CD4-positive, alpha-beta memory T cell (primary cell): ENCODE measurements around the gene UMAD1. TPM values are rescaled to one million over a fixed set of nuclear protein-coding genes. Genes with fewer than 3 reads are reported as not detected.

Experiments used
- CTCF ChIA-PET: fragments of 350-600 bp; sonication (Branson Sonifier 250); formaldehyde crosslinking; loops from one replicate; lab custom pipeline; 2021; ENCODE audit warnings: inconsistent platforms; ENCODE audit not compliant: partially characterized antibody; lab: Charles Lee
- POLR2A ChIA-PET: fragments of 350-600 bp; sonication (Branson Sonifier 250); formaldehyde crosslinking; loops from one replicate; lab custom pipeline; 2021; ENCODE audit not compliant: partially characterized antibody; lab: Charles Lee
- DNase-seq, 5 donors: peaks; one replicate each; pipeline versions ENCODE4 v3.0.0 to v3.0.0-alpha.2; 2020 to 2022; ENCODE audit warnings: mixed read lengths in 1 of 5
- H3K27ac ChIP-seq: one replicate; pipeline ENCODE4 v1.7.0; 2013; ENCODE audit warnings: low read depth, low read length
- H3K27me3 ChIP-seq: 2 replicates; pipeline ENCODE4 v1.7.0; 2013; ENCODE audit warnings: mild to moderate bottlenecking, low read length, moderate library complexity; ENCODE audit not compliant: insufficient read depth
- H3K36me3 ChIP-seq: 2 replicates; pipeline ENCODE4 v1.7.0; 2013; ENCODE audit warnings: mild to moderate bottlenecking, low read length, moderate library complexity; ENCODE audit not compliant: insufficient read depth
- H3K4me1 ChIP-seq: 2 replicates; pipeline ENCODE4 v1.7.0; 2013; ENCODE audit warnings: mild to moderate bottlenecking, low read length, moderate library complexity; ENCODE audit not compliant: insufficient read depth
- H3K4me3 ChIP-seq, 2 donors: one replicate each; pipeline ENCODE4 v1.7.0; 2013; ENCODE audit warnings: low read length in 2 of 2, mild to moderate bottlenecking in 1 of 2
- H3K9me3 ChIP-seq, 2 donors: one replicate each; pipeline ENCODE4 v1.7.0; 2013; ENCODE audit warnings: low read length in 2 of 2, control low read depth in 1 of 2; ENCODE audit not compliant: control insufficient read depth in 1 of 2
- H3K27ac Mint-ChIP-seq, 7 donors: one replicate each; pipeline ENCODE4 v1.8.0; 2020 to 2021; ENCODE audit warnings: mixed read lengths in 7 of 7, mild to moderate bottlenecking in 6 of 7, inconsistent platforms in 3 of 7, moderate library complexity in 3 of 7
- H3K27me3 Mint-ChIP-seq, 2 donors: one replicate each; pipeline ENCODE4 v1.8.0; 2020 to 2021; ENCODE audit warnings: mixed read lengths in 2 of 2
- H3K36me3 Mint-ChIP-seq, 2 donors: one replicate each; pipeline ENCODE4 v1.8.0; 2020 to 2021; ENCODE audit warnings: mixed read lengths in 2 of 2, inconsistent platforms in 1 of 2, mild to moderate bottlenecking in 1 of 2
- H3K4me1 Mint-ChIP-seq, 4 donors: one replicate each; pipeline ENCODE4 v1.8.0; 2020 to 2021; ENCODE audit warnings: mixed read lengths in 4 of 4, mild to moderate bottlenecking in 1 of 4
- H3K4me3 Mint-ChIP-seq, 8 donors: one replicate each; pipeline ENCODE4 v1.8.0; 2020 to 2021; ENCODE audit warnings: mixed read lengths in 8 of 8, mild to moderate bottlenecking in 7 of 8, moderate library complexity in 6 of 8, inconsistent platforms in 3 of 8
- H3K9me3 Mint-ChIP-seq, 8 donors: one replicate each; pipeline ENCODE4 v1.8.0; 2020 to 2021; ENCODE audit warnings: mixed read lengths in 8 of 8, mild to moderate bottlenecking in 5 of 8, inconsistent platforms in 3 of 8, moderate library complexity in 1 of 8
- intact Hi-C: fragments of 100-400 bp; cut with micrococcal nuclease; formaldehyde crosslinking; loops from one replicate; pipeline ENCODE4 v1.15.1; 2023
- polyA plus RNA-seq, 2 donors: library from polyadenylated mRNA; unstranded; fragments of 300-500 nt; fragmentation: Illumina TruSeq; gene quantifications; one replicate each; pipeline ENCODE4 v1.2.3, GENCODE V29; 2021
- total RNA-seq, 2 experiments: library from RNA; stranded (reverse); gene quantifications; one replicate each; pipeline ENCODE4 v1.2.3, GENCODE V29; 2021

The UMAD1 gene
- total and polyA plus RNA-seq, 4 experiments from 2014 or later: 23.5 to 36.7 (median 27.6) TPM

DNA sequence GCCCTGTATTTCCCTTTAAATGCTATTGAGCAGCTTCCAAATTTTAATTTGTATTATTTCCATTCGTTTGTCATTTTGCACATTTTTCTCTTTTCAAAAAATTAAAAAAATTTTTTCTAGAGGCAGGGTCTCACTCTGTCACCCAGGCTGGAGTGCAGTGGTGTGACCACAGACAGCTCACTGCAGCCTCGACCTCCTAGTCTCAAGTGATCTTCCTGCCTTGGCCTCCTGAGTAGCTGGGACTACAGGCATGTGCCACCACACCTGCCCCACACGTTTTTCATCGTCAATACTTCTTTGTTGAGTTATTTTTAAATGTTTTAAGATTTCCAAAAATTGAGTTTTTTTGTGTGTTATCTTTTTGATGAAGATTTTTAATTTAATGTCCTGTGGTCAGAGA is 73.2 kb downstream of the UMAD1 start:
- Mint-ChIP-seq H3K36me3 (peaks cover 1 to 14% of the 10 kb centered on the region in 2 donors), H3K4me3 (no peak overlapping the region), H3K27ac (no peak overlapping the region), H3K4me1 (peaks cover 0 to 11% (median 7%) of the 10 kb centered on the region in 4 donors), H3K27me3 (no peaks in the 10 kb centered on the region), H3K9me3 (peaks cover 0 to 3% (median 0%) of the 10 kb centered on the region in 8 donors)
- no peak overlapping the region for H3K4me3 ChIP-seq
- ChIA-PET POLR2A (no interaction called here), CTCF (no interaction called here)
- DNase-seq: no peak
- H3K27ac ChIP-seq: no peak overlapping the region
- H3K9me3 ChIP-seq: no peaks in the 10 kb centered on the region
- H3K27me3 ChIP-seq: no peaks in the 10 kb centered on the region
- intact Hi-C loops: no loop called here
- H3K4me1 ChIP-seq: peaks cover 3% of the 10 kb centered on the region
- H3K36me3 ChIP-seq: no peaks in the 10 kb centered on the region

DNA sequence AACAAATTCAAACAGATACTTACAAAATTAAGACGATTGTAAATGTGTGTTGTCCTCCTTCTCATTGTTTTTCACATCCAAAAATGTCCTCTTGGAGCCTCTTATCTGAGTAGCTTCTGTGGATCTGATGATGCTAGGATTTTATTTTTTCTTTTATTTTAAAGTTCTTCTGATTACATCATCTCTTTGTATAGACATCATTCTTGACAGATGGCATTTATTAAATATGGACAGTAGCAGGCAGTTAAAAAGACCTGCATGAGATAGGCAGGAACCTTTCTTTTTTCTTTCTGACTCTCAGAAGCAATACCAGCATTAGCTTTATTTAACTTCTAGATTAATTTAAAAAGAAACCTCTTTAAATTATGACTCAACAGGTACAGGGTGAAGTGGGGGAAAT is 77.9 kb downstream of the UMAD1 start, which contains the start of gene RPA3:
Gene RPA3 (minus strand): TSS at position 116 of the 400 bp plus-strand sequence. CDS start 78,189 bp downstream, outside the sequence.
- CTCF ChIA-PET: interaction anchor here (1.8 kb wide), 1 partner anchor 42 kb away, joined by 3 read pairs; no protein-coding TSS in a partner anchor
- intact Hi-C loops: no loop called here
- peak within 1 kb of the TSS in 1 of 7 donors; percentile 22 for H3K27ac Mint-ChIP-seq

DNA sequence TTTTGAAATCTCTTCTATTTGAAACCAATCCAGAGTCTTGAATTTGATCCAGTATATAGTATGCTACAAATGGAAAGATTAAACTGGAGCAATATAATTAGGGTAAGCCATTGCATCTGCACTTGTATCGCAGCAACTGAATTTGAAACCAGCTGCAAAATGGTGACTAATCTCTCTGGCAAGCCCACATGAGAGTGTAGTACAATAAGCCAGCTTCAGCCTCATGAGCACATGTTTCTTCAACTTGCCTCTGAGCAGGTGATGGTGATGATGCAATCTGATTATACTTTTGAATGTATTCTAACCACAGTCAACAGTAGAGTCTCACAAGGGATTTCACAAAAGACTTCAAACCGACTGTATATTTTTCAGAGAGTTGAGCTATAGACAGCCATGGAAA is 78.7 kb downstream of the UMAD1 start:
- Mint-ChIP-seq H3K36me3 (peaks cover 6 to 28% of the 10 kb centered on the region in 2 donors), H3K9me3 (peaks cover 0 to 5% (median 0%) of the 10 kb centered on the region in 8 donors), H3K27me3 (no peaks in the 10 kb centered on the region), H3K4me3 (no peak overlapping the region), H3K4me1 (peaks cover 0 to 8% (median 4%) of the 10 kb centered on the region in 4 donors), H3K27ac (peak overlapping the region in 1 of 7 donors; percentile 22)
- intact Hi-C loops: no loop called here
- Histone ChIP-seq H3K27ac (no peak overlapping the region), H3K36me3 (no peaks in the 10 kb centered on the region), H3K4me3 (no peak overlapping the region), H3K9me3 (no peaks in the 10 kb centered on the region), H3K27me3 (no peaks in the 10 kb centered on the region), H3K4me1 (peaks cover 11% of the 10 kb centered on the region)
- ChIA-PET POLR2A (interaction anchor here (0.9 to 1.2 kb wide), 2 partner anchors 250 to 251 kb away, joined by 3 read pairs; partner anchors contain the start of gene GLCCI1), CTCF (interaction anchor here (0.6 to 1.8 kb wide), 2 partner anchors 42 to 316 kb away, joined by 3 read pairs; no protein-coding TSS in a partner anchor)
- peak; percentile 1 to 47 (median 9) for DNase-seq

More for the DNA sequence above, 77.9 kb downstream of the UMAD1 start, which contains the start of gene RPA3:
- Mint-ChIP-seq H3K9me3 (peaks cover 0 to 5% (median 0%) of the 10 kb centered on the region in 8 donors), H3K36me3 (peaks cover 6 to 28% of the 10 kb centered on the region in 2 donors), H3K4me1 (peaks cover 0 to 8% (median 4%) of the 10 kb centered on the region in 4 donors), H3K4me3 (no peak within 1 kb of the TSS), H3K27me3 (no peaks in the 10 kb centered on the region)
- H3K9me3 ChIP-seq: no peaks in the 10 kb centered on the region
- H3K27me3 ChIP-seq: no peaks in the 10 kb centered on the region
- peaks cover 11% of the 10 kb centered on the region for H3K4me1 ChIP-seq
- H3K27ac ChIP-seq: no peak within 1 kb of the TSS
- no peak within 1 kb of the TSS for H3K4me3 ChIP-seq
- POLR2A ChIA-PET: interaction anchor here (0.9 kb wide), 1 partner anchor 252 kb away, joined by 3 read pairs; no protein-coding TSS in a partner anchor
- DNase-seq: no peak
- H3K36me3 ChIP-seq: no peaks in the 10 kb centered on the region

DNA sequence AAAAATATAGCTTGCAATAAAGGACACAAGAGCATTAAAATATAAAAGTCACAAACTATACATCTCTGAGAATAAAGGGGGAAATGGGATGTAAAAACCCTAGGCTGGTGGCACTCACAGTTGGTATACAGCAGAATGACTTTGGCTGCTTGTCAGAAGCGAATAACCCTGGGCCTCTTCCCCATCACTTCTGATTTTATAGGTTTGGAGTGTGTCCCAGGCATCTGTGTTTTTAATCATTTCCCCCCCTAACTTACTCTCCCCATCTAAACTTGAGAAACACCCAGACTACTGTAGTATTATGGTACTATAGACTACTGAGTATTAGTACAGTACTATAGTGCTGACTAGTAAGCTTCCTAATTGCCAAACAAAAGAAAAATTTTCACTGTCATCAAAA is 79.6 kb downstream of the UMAD1 start:
- H3K27ac ChIP-seq: no peak overlapping the region
- POLR2A ChIA-PET: interaction anchor here (1.2 kb wide), 1 partner anchor 249 kb away, joined by 3 read pairs; the partner anchor contains the start of gene GLCCI1
- no peaks in the 10 kb centered on the region for H3K9me3 ChIP-seq
- no peak overlapping the region for H3K4me3 Mint-ChIP-seq
- H3K36me3 Mint-ChIP-seq: peaks cover 8 to 28% of the 10 kb centered on the region in 2 donors
- peaks cover 11% of the 10 kb centered on the region for H3K4me1 ChIP-seq
- peaks cover 0 to 8% (median 4%) of the 10 kb centered on the region in 4 donors for H3K4me1 Mint-ChIP-seq
- peaks cover 0 to 5% (median 0%) of the 10 kb centered on the region in 8 donors for H3K9me3 Mint-ChIP-seq
- H3K27me3 Mint-ChIP-seq: no peaks in the 10 kb centered on the region
- H3K4me3 ChIP-seq: no peak overlapping the region
- H3K27me3 ChIP-seq: no peaks in the 10 kb centered on the region
- H3K36me3 ChIP-seq: no peaks in the 10 kb centered on the region
- H3K27ac Mint-ChIP-seq: no peak overlapping the region
- CTCF ChIA-PET: interaction anchor here (1.8 kb wide), 1 partner anchor 41 kb away, joined by 3 read pairs; no protein-coding TSS in a partner anchor
- DNase-seq: no peak
- intact Hi-C loops: no loop called here

DNA sequence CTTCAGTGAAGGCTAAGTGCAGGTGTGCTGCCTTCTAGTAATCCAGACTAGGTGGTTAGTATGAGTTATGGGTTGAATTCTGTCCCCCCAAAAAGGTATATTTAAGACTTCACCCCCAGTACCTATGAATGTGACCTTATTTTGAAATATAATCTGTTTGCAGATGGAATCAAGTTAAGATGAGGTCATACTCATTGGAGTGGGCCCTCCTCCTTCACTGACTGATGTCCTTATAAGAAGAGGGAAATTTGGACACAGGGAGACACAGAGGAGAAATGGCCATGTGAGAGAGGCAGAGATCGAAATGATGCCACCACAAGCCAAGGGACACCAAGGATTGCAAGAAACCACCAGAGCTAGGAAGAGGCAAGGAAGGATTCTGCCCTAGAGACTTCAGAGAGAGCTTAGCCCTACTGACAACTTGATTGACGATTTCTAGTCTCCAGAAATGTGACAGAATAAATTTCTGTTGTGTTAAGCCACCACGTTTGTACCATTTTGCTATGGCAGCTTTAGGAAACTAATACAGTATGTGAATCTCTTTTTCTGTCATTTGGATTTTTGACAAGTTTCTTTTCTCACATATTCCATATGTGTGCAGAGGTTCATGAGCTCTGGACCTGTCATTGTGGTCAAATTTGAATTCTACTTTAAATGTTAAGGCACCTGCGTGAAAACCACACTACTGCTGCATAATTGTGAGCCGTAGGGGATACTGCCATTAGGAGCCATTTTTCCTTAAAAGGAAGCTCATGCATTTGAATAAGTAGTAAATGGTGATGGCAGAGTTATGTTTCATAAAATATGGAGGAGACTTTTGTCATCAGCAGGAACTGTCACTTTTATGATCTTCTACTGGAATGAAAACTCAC is 80.4 kb downstream of the UMAD1 start:
- no peak overlapping the region for H3K4me3 Mint-ChIP-seq
- H3K27ac Mint-ChIP-seq: peak overlapping the region in 1 of 7 donors; percentile 80

DNA sequence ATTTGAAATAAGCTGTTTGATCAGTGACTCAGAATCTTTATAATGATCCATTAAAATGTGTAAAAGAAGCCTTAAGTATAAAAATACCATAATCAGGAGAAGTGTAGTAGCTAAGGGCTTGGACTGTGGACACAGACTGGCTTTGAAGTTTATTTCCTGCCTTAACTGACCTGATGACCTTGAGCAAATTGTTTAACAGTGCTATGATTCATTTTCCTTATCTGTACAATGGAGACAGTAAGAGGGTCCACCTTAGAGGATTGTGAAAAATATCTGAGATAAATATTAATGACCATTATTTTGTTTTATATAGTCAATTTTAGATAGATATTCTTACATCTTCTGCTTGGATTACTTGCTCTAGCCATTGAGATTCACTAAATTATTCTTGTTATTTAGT is 91.2 kb downstream of the UMAD1 start:
- no peaks in the 10 kb centered on the region for H3K36me3 ChIP-seq
- H3K9me3 Mint-ChIP-seq: peaks cover 0 to 2% (median 0%) of the 10 kb centered on the region in 8 donors
- ChIA-PET CTCF (no interaction called here), POLR2A (no interaction called here)
- no peak overlapping the region for H3K4me3 Mint-ChIP-seq
- H3K27me3 ChIP-seq: no peaks in the 10 kb centered on the region
- no peak for DNase-seq
- no peak overlapping the region for H3K27ac Mint-ChIP-seq
- H3K4me3 ChIP-seq: no peak overlapping the region
- no peaks in the 10 kb centered on the region for H3K9me3 ChIP-seq
- intact Hi-C loops: no loop called here
- H3K4me1 ChIP-seq: no peaks in the 10 kb centered on the region
- H3K27ac ChIP-seq: no peak overlapping the region
- H3K27me3 Mint-ChIP-seq: no peaks in the 10 kb centered on the region
- no peaks in the 10 kb centered on the region for H3K36me3 Mint-ChIP-seq
- peaks cover 0 to 9% (median 3%) of the 10 kb centered on the region in 4 donors for H3K4me1 Mint-ChIP-seq

More for the DNA sequence above, 80.4 kb downstream of the UMAD1 start:
- Histone ChIP-seq H3K4me3 (no peak overlapping the region), H3K9me3 (no peaks in the 10 kb centered on the region), H3K27ac (no peak overlapping the region), H3K4me1 (peaks cover 11% of the 10 kb centered on the region), H3K36me3 (no peaks in the 10 kb centered on the region), H3K27me3 (no peaks in the 10 kb centered on the region)
- Mint-ChIP-seq H3K27me3 (no peaks in the 10 kb centered on the region), H3K4me1 (peaks cover 0 to 10% (median 4%) of the 10 kb centered on the region in 4 donors), H3K9me3 (peaks cover 0 to 3% (median 0%) of the 10 kb centered on the region in 8 donors), H3K36me3 (peaks cover 7 to 25% of the 10 kb centered on the region in 2 donors)
- POLR2A ChIA-PET: no interaction called here
- no peak for DNase-seq
- CTCF ChIA-PET: no interaction called here
- intact Hi-C loops: no loop called here
